ENCODE data around the gene PRG2.

The PRG2 gene

DNA sequence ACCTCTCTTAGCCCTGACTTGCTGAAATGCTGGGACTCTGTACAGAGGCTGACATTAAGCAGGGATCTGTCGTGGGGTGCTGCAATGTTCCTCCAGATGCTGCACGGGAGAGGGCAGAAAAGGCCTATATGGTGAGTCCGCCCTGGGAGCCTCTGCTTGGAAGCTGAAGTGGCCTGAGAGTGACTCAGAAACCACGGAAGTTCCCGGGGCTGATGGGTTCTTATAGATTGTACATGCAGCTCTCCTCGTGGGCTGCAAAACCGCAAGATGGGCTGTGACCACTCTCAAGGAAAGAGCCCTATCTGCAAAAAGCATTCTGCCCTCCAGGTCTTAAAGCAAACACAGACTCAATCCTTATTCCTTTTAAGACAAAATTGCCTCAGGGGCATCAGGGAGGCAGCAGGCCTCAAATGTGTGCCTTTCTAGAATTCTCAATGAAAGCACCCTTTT lies 42.3 kb upstream of the PRG2 start:
- no peak for DNase-seq
- no peaks in the 10 kb centered on the region for H3K27me3 ChIP-seq (ENCODE audit: insufficient read depth, low read depth, severe bottlenecking)
- TF ChIP-seq, protein P1, sequence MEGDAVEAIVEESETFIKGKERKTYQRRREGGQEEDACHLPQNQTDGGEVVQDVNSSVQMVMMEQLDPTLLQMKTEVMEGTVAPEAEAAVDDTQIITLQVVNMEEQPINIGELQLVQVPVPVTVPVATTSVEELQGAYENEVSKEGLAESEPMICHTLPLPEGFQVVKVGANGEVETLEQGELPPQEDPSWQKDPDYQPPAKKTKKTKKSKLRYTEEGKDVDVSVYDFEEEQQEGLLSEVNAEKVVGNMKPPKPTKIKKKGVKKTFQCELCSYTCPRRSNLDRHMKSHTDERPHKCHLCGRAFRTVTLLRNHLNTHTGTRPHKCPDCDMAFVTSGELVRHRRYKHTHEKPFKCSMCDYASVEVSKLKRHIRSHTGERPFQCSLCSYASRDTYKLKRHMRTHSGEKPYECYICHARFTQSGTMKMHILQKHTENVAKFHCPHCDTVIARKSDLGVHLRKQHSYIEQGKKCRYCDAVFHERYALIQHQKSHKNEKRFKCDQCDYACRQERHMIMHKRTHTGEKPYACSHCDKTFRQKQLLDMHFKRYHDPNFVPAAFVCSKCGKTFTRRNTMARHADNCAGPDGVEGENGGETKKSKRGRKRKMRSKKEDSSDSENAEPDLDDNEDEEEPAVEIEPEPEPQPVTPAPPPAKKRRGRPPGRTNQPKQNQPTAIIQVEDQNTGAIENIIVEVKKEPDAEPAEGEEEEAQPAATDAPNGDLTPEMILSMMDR (IDR thresholded peaks at IDR 0.05; ENCODE audit: low read depth, low read length) = no peak

DNA sequence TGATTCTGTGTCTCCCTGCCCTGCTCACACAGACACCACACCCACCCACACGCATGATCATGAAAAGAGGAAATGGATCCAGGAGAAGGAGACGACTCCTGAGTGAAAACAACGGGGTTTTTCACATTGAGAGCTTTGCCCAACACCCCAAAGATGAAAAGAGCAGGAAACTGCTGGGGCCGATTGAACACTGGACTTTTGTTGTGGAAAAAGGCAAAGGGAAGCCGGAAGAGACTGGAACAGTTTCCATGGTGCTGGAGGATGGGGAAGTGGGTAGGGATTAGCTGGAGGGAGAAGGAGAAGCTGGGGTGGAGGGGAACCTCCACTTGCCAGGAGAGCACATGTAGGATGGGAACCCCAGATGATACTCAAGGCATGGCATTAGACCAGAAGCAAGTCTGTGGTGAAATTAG lies 41.7 kb upstream of the PRG2 start:
- Histone ChIP-seq H3K4me3 (ENCODE audit: low read depth, low read length) (no peak overlapping the region), H3K36me3 (no peaks in the 10 kb centered on the region), H3K27me3 (ENCODE audit: insufficient read depth, low read depth, severe bottlenecking) (peaks cover 3% of the 10 kb centered on the region), H3K27ac (no peak overlapping the region), H3K9me3 (ENCODE audit: severe bottlenecking) (no peaks in the 10 kb centered on the region)
- TF ChIP-seq, protein P1 (IDR thresholded peaks at IDR 0.05; ENCODE audit: low read depth, low read length) = no peak
- no peak for DNase-seq

More for the DNA sequence above, 42.3 kb upstream of the PRG2 start:
- Histone ChIP-seq H3K9me3 (ENCODE audit: severe bottlenecking) (no peaks in the 10 kb centered on the region), H3K27ac (no peak overlapping the region), H3K36me3 (no peaks in the 10 kb centered on the region), H3K4me3 (ENCODE audit: low read depth, low read length) (no peak overlapping the region)

DNA sequence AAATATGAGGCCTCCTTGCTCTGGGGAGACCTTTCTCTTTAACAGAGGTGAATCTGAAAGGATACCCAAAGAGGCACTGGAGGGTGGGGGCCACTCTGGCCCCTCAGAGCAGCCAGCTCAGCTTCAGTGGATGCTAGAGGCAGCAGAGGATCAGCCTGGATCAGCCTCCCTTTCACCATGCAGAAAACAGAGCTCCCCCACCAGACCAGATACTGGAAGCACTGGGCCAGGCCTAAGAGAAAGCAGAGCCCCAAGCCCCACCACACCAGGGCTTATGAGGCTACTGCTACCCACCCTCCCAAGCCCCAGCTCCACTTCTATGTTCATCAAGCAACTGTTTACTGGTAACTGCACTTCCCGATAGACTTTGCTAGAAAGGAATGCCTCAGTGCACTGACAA lies 40.5 kb upstream of the PRG2 start:
- Histone ChIP-seq H3K27ac (no peak overlapping the region), H3K9me3 (ENCODE audit: severe bottlenecking) (no peaks in the 10 kb centered on the region), H3K36me3 (no peaks in the 10 kb centered on the region), H3K27me3 (ENCODE audit: insufficient read depth, low read depth, severe bottlenecking) (peaks cover 3% of the 10 kb centered on the region), H3K4me3 (ENCODE audit: low read depth, low read length) (no peak overlapping the region)
- TF ChIP-seq, protein P1 (IDR thresholded peaks at IDR 0.05; ENCODE audit: low read depth, low read length) = peak; percentile 33; the same call in 1 of the 2 replicates
- peak; percentile 28 for DNase-seq

DNA sequence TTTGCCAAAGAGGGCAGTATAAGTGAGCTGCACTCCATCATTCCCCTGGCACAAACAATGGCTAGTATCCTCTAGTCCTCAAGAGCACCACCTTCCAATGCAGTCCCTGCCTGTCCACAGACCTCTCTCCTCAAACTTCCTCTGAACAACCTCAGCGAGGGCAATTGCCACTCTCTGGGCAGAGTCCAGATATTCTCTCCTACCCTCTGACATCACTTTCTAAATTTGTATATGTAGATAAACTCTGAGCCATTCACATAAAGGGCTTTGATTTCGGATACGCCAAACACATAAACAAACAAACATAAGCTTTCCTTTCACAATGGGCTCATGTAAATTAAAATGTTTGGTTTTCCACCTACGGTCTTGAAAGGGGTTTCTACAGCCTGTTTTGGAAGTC lies 39.5 kb upstream of the PRG2 start:
- DNase-seq = no peak
- no peaks in the 10 kb centered on the region for H3K36me3 ChIP-seq
- TF ChIP-seq, protein P1 (IDR thresholded peaks at IDR 0.05; ENCODE audit: low read depth, low read length) = no peak
- H3K27me3 ChIP-seq (ENCODE audit: insufficient read depth, low read depth, severe bottlenecking) = peaks cover 3% of the 10 kb centered on the region
- no peaks in the 10 kb centered on the region for H3K9me3 ChIP-seq (ENCODE audit: severe bottlenecking)
- H3K27ac ChIP-seq = no peak overlapping the region
- H3K4me3 ChIP-seq (ENCODE audit: low read depth, low read length) = no peak overlapping the region

DNA sequence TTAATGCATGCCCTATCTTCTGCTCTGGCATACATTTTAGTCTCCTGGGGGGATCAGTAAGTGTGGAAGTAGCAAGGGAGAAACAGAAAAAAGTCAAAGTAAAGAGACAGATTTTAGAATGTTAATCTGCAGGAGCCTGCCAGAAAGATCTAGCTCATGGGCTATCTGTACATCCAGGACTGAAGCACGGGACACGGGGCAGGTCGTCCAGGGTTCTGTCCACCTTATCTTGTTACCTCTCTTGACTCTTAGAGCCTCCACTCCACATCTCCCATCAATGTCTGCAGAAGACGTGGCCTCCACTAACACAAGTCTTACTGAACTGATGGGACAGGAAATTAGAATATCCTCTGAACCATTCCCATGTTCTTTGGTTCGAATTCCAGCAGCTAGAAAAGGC lies 38.2 kb upstream of the PRG2 start:
- H3K27ac ChIP-seq = no peak overlapping the region
- H3K9me3 ChIP-seq (ENCODE audit: severe bottlenecking) = no peaks in the 10 kb centered on the region
- TF ChIP-seq, protein P1 (IDR thresholded peaks at IDR 0.05; ENCODE audit: low read depth, low read length) = no peak
- H3K36me3 ChIP-seq = no peaks in the 10 kb centered on the region
- no peak overlapping the region for H3K4me3 ChIP-seq (ENCODE audit: low read depth, low read length)
- H3K27me3 ChIP-seq (ENCODE audit: insufficient read depth, low read depth, severe bottlenecking) = peaks cover 3% of the 10 kb centered on the region
- DNase-seq = no peak

DNA sequence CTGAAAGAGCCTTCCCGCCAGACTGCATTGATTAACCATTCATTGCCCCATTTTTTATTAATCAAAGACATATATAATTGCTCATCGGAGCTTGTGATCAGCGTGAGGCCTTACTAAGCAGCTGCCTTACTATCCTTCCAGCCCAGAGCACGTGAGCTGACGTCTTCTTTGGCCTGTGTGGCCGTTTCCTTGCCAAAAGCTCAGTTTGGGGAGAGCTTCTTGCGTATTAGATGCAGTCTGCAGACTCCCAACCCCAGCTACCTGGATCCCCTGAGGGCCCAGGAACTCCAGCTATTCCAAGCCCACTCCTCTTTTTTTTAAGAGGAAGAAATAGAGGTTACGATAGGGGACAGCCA lies 37.3 kb upstream of the PRG2 start:
- TF ChIP-seq, protein P1 (IDR thresholded peaks at IDR 0.05; ENCODE audit: low read depth, low read length) = no peak
- Histone ChIP-seq H3K27ac (no peak overlapping the region), H3K27me3 (ENCODE audit: insufficient read depth, low read depth, severe bottlenecking) (peaks cover 3% of the 10 kb centered on the region), H3K36me3 (no peaks in the 10 kb centered on the region), H3K4me3 (ENCODE audit: low read depth, low read length) (no peak overlapping the region), H3K9me3 (ENCODE audit: severe bottlenecking) (no peaks in the 10 kb centered on the region)
- no peak for DNase-seq
